Cardiac fibroblast (primary cell): Measurements from ENCODE around the gene L1CAM.

Experiments
- DNase-seq, 2 donors: peaks; one replicate each; pipeline versions ENCODE4 v3.0.0 to v3.0.0-alpha.2; 2010; ENCODE audit warnings: low read depth in 2 of 2
- H3K4me3 ChIP-seq, 2 donors: replicated peaks in 1 of 2; 1 replicate in 1 of 2; 2 replicates in 1 of 2; pipeline ENCODE4 v1.5.1; 2011; ENCODE audit warnings: low read depth in 2 of 2, low read length in 2 of 2, mild to moderate bottlenecking in 2 of 2, moderate library complexity in 1 of 2
- TF ChIP-seq, protein P1 (sequence below): IDR thresholded peaks from one replicate; pipeline ENCODE4 v1.5.1; 2011; ENCODE audit warnings: low read depth, mild to moderate bottlenecking, low read length, inconsistent platforms

Gene L1CAM

DNA sequence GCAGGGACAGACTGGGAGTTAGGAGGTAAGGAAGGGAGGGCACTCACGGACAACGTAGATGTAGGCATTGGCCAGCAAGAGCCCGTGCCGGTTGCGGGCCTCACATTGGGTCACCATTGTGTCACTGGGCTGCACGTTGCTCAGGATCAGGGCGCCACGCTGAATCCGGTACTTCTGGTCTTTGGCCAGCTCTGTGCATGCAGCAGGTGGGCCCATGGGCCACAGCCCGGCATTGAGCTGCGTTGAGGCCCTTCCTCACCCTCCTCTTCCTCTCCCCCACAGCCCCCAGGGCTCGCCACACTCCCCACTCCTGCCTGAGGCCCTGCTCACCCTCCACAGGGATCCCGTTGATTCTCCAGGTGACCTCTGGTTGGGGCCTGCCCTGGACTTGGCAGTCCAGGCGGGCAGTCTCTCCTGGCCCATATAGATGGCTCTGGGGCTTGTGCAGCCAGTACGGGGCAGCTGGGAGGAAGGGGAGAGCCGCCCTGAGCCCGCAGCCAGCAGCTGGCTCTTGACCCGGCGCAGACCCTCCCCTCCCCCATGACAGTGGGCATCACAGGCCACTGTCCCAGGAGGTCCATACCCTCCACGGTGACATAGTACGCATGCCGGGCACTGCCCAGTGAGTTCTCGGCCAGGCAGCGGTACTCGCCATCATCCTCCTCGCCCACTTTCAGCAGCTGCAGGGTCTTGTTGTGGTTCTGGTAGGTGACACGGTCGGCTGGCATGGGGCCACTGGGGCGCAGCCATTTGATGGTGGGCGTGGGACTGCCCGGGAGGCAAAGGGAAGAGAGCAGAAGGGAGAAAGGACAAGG, 16.3 kb downstream of the L1CAM start:
- TF ChIP-seq, protein P1, sequence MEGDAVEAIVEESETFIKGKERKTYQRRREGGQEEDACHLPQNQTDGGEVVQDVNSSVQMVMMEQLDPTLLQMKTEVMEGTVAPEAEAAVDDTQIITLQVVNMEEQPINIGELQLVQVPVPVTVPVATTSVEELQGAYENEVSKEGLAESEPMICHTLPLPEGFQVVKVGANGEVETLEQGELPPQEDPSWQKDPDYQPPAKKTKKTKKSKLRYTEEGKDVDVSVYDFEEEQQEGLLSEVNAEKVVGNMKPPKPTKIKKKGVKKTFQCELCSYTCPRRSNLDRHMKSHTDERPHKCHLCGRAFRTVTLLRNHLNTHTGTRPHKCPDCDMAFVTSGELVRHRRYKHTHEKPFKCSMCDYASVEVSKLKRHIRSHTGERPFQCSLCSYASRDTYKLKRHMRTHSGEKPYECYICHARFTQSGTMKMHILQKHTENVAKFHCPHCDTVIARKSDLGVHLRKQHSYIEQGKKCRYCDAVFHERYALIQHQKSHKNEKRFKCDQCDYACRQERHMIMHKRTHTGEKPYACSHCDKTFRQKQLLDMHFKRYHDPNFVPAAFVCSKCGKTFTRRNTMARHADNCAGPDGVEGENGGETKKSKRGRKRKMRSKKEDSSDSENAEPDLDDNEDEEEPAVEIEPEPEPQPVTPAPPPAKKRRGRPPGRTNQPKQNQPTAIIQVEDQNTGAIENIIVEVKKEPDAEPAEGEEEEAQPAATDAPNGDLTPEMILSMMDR: no peak
- H3K4me3 ChIP-seq: no peak overlapping the region
- no peak for DNase-seq

DNA sequence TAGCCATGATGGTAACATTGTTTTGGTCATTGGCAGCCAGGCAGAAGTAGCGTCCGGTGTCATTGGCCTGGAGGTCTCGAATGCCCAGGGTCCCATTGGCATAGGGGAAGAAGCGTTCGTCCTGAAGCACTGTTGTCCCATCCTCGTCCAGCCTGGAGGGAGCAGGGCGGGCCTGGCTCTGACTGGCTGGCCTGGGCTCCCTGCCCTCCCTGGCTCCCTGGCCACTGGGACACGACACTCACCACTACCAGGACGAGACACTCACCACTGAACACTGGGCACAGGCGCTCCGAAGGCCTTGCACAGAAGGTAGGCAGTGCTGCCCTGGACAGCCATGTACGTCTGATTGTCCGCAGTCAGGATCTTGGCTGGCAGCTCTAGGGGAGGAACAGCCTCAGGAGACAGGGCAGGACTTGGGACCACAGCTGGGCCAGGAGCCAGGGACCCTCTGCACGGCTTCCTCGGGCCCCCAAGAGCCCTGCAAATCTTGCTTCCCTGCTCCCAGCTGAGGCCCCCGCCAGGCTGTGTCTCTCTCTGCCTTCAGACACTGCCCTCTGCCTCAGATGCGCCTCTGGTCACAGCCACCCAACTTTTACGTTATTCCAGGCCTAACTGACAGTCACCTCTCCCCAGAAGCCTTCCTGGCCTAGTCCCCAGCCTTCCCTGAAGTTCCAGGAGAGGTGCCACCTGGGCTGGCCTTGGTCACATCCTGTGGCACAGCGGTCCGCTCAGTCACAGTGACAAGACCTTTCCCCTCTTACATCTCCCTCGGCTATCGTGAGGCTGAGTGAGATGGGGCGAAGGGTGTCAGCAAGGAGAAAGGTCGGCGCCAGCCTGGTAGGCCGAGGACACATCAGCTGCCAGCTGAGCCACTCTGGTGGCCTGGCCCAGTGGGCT, 17.1 kb downstream of the L1CAM start:
- no peak for DNase-seq
- TF ChIP-seq, protein P1: no peak
- H3K4me3 ChIP-seq: no peak overlapping the region

DNA sequence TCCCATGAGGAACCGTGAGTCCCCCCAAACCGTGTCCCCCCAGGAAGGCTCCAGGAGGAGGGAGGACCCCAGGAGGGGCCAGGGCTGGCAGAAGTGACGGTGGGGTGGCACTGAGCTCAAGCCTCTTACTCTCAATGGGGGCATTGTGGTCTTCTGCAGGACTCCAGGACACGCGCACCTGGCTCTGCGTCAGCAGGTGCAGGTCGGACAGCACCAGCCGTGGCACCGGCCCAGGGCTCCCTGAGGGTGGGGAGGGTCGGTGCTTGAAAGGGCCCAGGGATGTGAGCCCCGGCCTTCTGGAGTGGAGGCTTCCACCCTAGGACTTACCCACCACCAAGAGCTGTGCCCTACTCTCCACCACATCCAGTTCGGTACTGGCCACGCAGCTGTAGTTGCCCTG, 18.3 kb downstream of the L1CAM start:
- H3K4me3 ChIP-seq: no peak overlapping the region
- DNase-seq: no peak
- TF ChIP-seq, protein P1: no peak

DNA sequence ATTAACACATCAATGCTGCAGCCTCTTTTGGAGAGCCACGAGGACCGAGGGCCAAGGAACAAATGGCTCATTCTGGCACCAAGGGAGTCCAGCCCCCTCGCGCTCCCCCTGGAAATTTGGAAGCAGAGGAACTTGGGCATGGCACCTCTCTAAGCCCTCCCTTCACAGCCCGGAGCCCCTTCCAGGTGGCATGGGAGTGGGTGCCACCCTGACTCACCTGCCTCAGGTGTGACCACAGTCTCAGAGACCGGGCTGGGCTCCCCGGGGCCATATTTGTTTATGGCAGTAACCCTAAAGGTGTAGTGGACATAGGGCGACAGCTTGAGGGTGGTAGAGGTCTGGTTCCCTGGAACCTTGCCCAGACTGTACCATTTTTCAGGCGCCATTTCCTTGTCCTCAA, 18.8 kb downstream of the L1CAM start:
- no peak for DNase-seq
- TF ChIP-seq, protein P1: no peak
- no peak overlapping the region for H3K4me3 ChIP-seq

DNA sequence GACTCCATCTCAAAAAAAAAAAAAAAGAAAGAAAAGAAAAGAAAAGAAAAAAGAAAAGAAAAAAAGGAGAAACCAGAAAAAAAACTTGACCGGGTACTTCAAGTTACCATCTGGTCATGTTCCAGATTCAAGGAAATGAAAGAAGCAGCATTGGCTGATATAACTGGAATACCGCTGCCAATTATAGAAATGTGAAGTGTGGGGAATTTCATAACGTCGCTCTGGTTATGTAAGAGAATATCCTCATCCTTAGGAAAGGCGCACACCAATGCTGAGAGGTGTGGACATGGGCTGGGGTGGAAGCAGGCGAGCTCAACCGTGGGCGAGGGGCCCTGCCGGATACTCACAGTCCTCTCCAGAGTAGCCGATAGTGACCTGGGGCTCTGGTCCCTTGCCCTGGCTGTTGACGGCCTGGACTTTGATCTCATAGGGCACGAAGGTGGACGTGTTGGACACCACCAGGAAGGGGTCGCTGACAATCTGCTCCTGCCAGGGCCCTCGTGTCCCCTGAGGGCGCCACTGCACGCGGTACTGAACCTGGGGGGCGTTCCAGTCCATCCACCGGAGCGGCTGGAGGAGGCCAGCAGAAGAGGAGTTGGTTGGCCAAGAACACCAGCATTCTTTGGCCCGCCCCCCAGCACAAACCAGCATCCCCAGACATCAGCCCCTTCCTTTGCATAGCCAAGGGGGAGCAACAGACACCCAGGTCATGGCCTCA, 19.5 kb downstream of the L1CAM start:
- H3K4me3 ChIP-seq: no peak overlapping the region
- DNase-seq: no peak
- TF ChIP-seq, protein P1: no peak

DNA sequence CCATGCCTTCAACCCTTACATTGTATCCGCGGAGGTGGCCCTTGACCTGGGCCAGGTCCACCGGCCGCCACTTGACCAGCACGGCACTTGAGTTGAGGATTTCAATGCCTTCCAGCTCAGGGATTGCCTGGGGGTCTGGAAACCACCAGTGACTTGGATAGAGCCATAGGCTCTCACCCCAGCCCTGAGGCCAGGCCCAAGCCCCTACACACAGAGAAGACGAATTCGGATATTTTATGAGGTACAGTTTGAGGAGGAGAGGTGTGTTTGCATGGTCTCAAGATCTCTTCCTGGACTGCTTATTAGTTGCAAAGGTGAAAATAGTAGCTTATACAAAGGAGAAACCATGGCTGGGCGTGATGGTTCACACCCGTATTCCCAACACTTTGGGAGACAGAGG, 20.3 kb downstream of the L1CAM start:
- H3K4me3 ChIP-seq: no peak overlapping the region
- TF ChIP-seq, protein P1: no peak
- no peak for DNase-seq
